Gastrocnemius medialis (tissue), 4 donors: ENCODE data around the gene TUBAL3.

ENCODE experiments used
- CTCF ChIP-seq, 5 experiments: fragments of 450-650 bp in 3 of 5; fragments of 200-600 bp in 2 of 5; sonication (generic) in 2 of 5; IDR thresholded peaks in 4 of 5; conservative IDR thresholded peaks in 1 of 5; 1 replicate in 4 of 5; 2 replicates in 1 of 5; pipeline ENCODE4 v1.5.1; 2016 to 2019; ENCODE audit warnings: antibody characterized with exemption in 5 of 5, mild to moderate bottlenecking in 3 of 5, moderate library complexity in 3 of 5
- POLR2A ChIP-seq, 2 donors: fragments of 450-650 bp; IDR thresholded peaks; one replicate each; pipeline ENCODE4 v1.6.1; 2017; ENCODE audit warnings: antibody characterized with exemption in 2 of 2, mild to moderate bottlenecking in 2 of 2, moderate library complexity in 2 of 2

- no peak for TF ChIP-seq CTCF (IDR thresholded peaks at IDR 0.05 in 4 of 5, conservative IDR thresholded peaks at IDR 0.05 in 1 of 5)
- no peak for TF ChIP-seq POLR2A (IDR thresholded peaks at IDR 0.05)
These were observed 48.9 kb downstream of the TUBAL3 start for GRCh38 chr10:5355594-5356301.
